Activated B cell treated with CpG ODN at 0.5 μM for 24 hours (primary cell): Measurements from ENCODE around the gene SYNE2. TPM values are rescaled to one million over a fixed set of nuclear protein-coding genes. Genes with fewer than 3 reads are reported as not detected.

Source experiments
- ATAC-seq: fragments of 200-7000 bp; cut with Tn5 transposase; one replicate; pipeline ENCODE4 v1.10.0; 2021; ENCODE audit warnings: low read depth, mild to moderate bottlenecking, moderate library complexity
- CTCF ChIA-PET: fragments of 350-600 bp; sonication (Branson Sonifier 250); formaldehyde crosslinking; loops from one replicate; lab custom pipeline; 2021; ENCODE audit warnings: antibody characterized with exemption; lab: Charles Lee
- POLR2A ChIA-PET: fragments of 350-600 bp; sonication (Branson Sonifier 250); formaldehyde crosslinking; loops from one replicate; lab custom pipeline; 2021; ENCODE audit warnings: antibody characterized with exemption; lab: Charles Lee
- DNase-seq: peaks from one replicate; pipeline ENCODE4 v3.0.0; 2022
- H3K27ac Mint-ChIP-seq: one replicate; pipeline ENCODE4 v1.8.0; 2020; ENCODE audit warnings: mixed read lengths
- H3K27me3 Mint-ChIP-seq: one replicate; pipeline ENCODE4 v1.8.0; 2021; ENCODE audit warnings: mixed read lengths
- H3K36me3 Mint-ChIP-seq: one replicate; pipeline ENCODE4 v1.8.0; 2021; ENCODE audit warnings: low read depth, mixed read lengths
- H3K4me1 Mint-ChIP-seq: one replicate; pipeline ENCODE4 v1.8.0; 2021; ENCODE audit warnings: mixed read lengths
- H3K4me3 Mint-ChIP-seq: one replicate; pipeline ENCODE4 v1.8.0; 2020; ENCODE audit warnings: mild to moderate bottlenecking, mixed read lengths
- H3K9me3 Mint-ChIP-seq: one replicate; pipeline ENCODE4 v1.8.0; 2020; ENCODE audit warnings: mixed read lengths
- CTCF ChIP-seq: fragments of 200-600 bp; IDR thresholded peaks from one replicate; pipeline ENCODE4 v1.8.0; 2022; ENCODE audit warnings: antibody characterized with exemption, mild to moderate bottlenecking
- intact Hi-C: fragments of 100-400 bp; cut with micrococcal nuclease; formaldehyde crosslinking; loops from one replicate; pipeline ENCODE4 v1.15.1; 2024
- total RNA-seq: library from RNA; stranded (reverse); gene quantifications from 2 replicates; pipeline ENCODE4 v1.2.3, GENCODE V29; 2022

SYNE2 gene
- total RNA-seq, 1 donor from 2014 or later, result 40.1 TPM

- H3K4me3 Mint-ChIP-seq, result no peak overlapping the region
- peak overlapping the region; percentile 87 for H3K27ac Mint-ChIP-seq
- ChIA-PET POLR2A (interaction anchor here (1.7 to 4.6 kb wide), 2 partner anchors 10 to 41 kb away, joined by 4 to 70 read pairs; no protein-coding TSS in a partner anchor), CTCF (interaction anchor here (1.3 kb wide), 1 partner anchor 101 kb away, joined by 3 read pairs; no protein-coding TSS in a partner anchor)
- ATAC-seq (no peak), DNase-seq (no peak)
- intact Hi-C loops, result loop anchor here (2.0 kb wide), 1 partner anchor 19 kb away; no protein-coding TSS in a partner anchor
- no peaks in the 10 kb centered on the region for H3K9me3 Mint-ChIP-seq
- no peak for TF ChIP-seq CTCF
- H3K27me3 Mint-ChIP-seq, result no peaks in the 10 kb centered on the region
- H3K4me1 Mint-ChIP-seq, result peaks cover 55% of the 10 kb centered on the region
- peaks cover 21% of the 10 kb centered on the region for H3K36me3 Mint-ChIP-seq
These were observed 341.0 kb downstream of the SYNE2 start for GRCh38 chr14:64193821-64194220.

GRCh38 chr14:64194404-64194803 lies 341.6 kb downstream of the SYNE2 start:
- Mint-ChIP-seq H3K9me3 (no peaks in the 10 kb centered on the region), H3K36me3 (peaks cover 21% of the 10 kb centered on the region), H3K4me3 (no peak overlapping the region), H3K27ac (peak overlapping the region; percentile 87), H3K4me1 (peaks cover 59% of the 10 kb centered on the region), H3K27me3 (no peaks in the 10 kb centered on the region)
- CTCF ChIA-PET, result interaction anchor here (1.3 kb wide), 1 partner anchor 101 kb away, joined by 3 read pairs; no protein-coding TSS in a partner anchor
- POLR2A ChIA-PET, result interaction anchor here (0.6 to 4.6 kb wide), 5 partner anchors 10 to 100 kb away, joined by 3 to 70 read pairs (median 4); partner anchors contain the start of gene ESR2
- DNase-seq, result no peak
- ATAC-seq, result no peak
- no peak for TF ChIP-seq CTCF
- intact Hi-C loops, result loop anchor here (2.0 kb wide), 1 partner anchor 20 kb away; no protein-coding TSS in a partner anchor

- Mint-ChIP-seq H3K4me1 (peaks cover 59% of the 10 kb centered on the region), H3K9me3 (no peaks in the 10 kb centered on the region), H3K27me3 (no peaks in the 10 kb centered on the region), H3K36me3 (peaks cover 20% of the 10 kb centered on the region), H3K27ac (peak overlapping the region; percentile 87), H3K4me3 (peak overlapping the region; percentile 83)
- ChIA-PET POLR2A (interaction anchor here (0.6 to 4.6 kb wide), 10 partner anchors 11 to 553 kb away, joined by 3 to 70 read pairs (median 5); partner anchors contain the start of genes ESR2 and WDR89), CTCF (interaction anchor here (1.3 to 2.0 kb wide), 2 partner anchors 41 to 99 kb away, joined by 7 to 11 read pairs; partner anchors contain the start of gene ESR2)
- DNase-seq, result no peak
- TF ChIP-seq CTCF, result no peak
- intact Hi-C loops, result loop anchor here (1.0 to 5.0 kb wide), 3 partner anchors 20 to 41 kb away; no protein-coding TSS in a partner anchor
- ATAC-seq, result peak; percentile 68
These were observed 342.4 kb downstream of the SYNE2 start for GRCh38 chr14:64195199-64195598.

- no peak for ATAC-seq
- H3K4me1 Mint-ChIP-seq, result peaks cover 59% of the 10 kb centered on the region
- no peaks in the 10 kb centered on the region for H3K27me3 Mint-ChIP-seq
- H3K4me3 Mint-ChIP-seq, result peak overlapping the region; percentile 83
- ChIA-PET POLR2A (interaction anchor here (1.1 to 4.6 kb wide), 5 partner anchors 14 to 98 kb away, joined by 6 to 70 read pairs (median 10); partner anchors contain the start of gene ESR2), CTCF (interaction anchor here (0.6 to 2.0 kb wide), 4 partner anchors 40 to 99 kb away, joined by 3 to 11 read pairs (median 5); partner anchors contain the start of gene ESR2)
- H3K9me3 Mint-ChIP-seq, result no peaks in the 10 kb centered on the region
- no peak for DNase-seq
- TF ChIP-seq CTCF, result no peak
- intact Hi-C loops, result loop anchor here (5.0 kb wide), 1 partner anchor 34 kb away; no protein-coding TSS in a partner anchor
- peak overlapping the region; percentile 87 for H3K27ac Mint-ChIP-seq
- peaks cover 13% of the 10 kb centered on the region for H3K36me3 Mint-ChIP-seq
These were observed 343.3 kb downstream of the SYNE2 start for GRCh38 chr14:64196056-64196455.

- intact Hi-C loops, result loop anchor here (1.0 to 5.0 kb wide), 3 partner anchors 12 to 97 kb away; partner anchors contain the start of gene ESR2
- CTCF ChIA-PET, result interaction anchor here (0.6 to 2.0 kb wide), 3 partner anchors 39 to 98 kb away, joined by 3 to 7 read pairs (median 3); partner anchors contain the start of gene ESR2
- Mint-ChIP-seq H3K27ac (peak overlapping the region; percentile 87), H3K4me3 (peak overlapping the region; percentile 83), H3K27me3 (no peaks in the 10 kb centered on the region), H3K9me3 (no peaks in the 10 kb centered on the region), H3K36me3 (peaks cover 8% of the 10 kb centered on the region), H3K4me1 (peaks cover 59% of the 10 kb centered on the region)
- TF ChIP-seq CTCF, result no peak
- ATAC-seq, result peak; percentile 81
- peak; percentile 46 for DNase-seq
- POLR2A ChIA-PET, result interaction anchor here (0.6 to 4.6 kb wide), 10 partner anchors 13 to 307 kb away, joined by 3 to 70 read pairs (median 4); partner anchors contain the start of genes ESR2, ZBTB1 and ZBTB25
These were observed 344.1 kb downstream of the SYNE2 start for GRCh38 chr14:64196814-64197411.
